Astrocyte of the hippocampus (primary cell): ENCODE results near the gene MMS19.
A peak's percentile ranks its signal among the peaks of the same experiment; 100 is the strongest.
"Not testable (repeated sequence)": the region's sequence is repeated elsewhere in the genome, so short reads cannot be mapped to it uniquely, and the experiment has no call there.

ENCODE experiments used
- DNase-seq: peaks from one replicate; pipeline ENCODE4 v3.0.0; 2011; ENCODE audit warnings: low read depth, low spot score

Gene MMS19

DNA sequence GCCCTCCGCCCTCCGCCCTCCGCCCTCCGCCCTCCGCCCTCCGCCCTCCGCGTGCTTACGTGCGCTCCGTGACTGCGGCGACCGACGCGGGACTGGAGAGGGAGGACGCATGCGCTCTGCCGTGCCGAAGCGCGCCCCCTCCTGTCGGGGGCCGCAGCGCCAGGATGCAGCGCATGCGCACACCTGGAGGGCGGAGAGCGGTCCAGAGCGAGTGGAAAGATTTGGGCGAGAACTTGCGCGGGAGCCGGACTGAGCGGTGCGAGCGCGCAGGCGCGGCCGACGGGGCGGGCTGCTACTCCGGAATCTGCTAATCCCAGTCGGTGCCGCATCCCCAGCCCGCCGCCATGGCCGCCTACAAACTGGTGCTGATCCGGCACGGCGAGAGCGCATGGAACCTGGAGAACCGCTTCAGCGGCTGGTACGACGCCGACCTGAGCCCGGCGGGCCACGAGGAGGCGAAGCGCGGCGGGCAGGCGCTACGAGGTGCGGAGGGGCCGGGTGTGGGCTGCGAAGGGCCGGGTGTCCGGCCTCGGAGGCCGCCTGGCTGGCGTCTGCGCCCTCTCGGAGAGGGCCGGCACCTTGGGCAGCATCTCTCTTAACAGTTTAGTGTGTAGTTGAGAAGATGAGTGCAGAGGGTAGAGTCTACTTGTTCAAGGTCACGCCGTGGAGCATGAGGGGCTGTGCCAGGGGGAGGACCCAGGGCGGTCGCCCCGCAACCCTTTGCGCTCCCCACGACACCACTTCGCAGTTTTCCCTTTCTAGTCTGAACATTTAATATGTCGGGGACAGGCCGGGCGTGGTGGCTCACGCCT lies 72.1 kb downstream of the MMS19 start, which contains the start of gene PGAM1:
Gene PGAM1, plus strand, starts transcription at position 228 of the 812 bp plus-strand sequence. Its CDS starts 117 bp downstream, at position 345.
- peak; percentile 99 for DNase-seq

DNA sequence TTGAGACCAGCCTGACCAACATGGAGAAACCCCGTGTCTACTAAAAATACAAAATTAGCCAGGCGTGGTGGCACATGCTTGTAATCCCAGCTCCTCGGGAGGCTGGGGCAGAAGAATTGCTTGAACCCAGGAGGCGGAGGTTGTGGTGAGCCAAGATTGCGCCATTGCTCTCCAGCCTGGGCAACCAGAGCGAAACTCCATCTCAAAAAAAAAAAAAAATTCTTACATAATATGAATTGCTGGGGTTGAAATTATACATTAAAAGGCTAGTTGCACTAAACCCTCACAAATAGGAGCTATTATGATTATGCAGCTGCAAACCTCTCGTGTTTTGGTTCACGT lies 74.5 kb downstream of the MMS19 start:
- DNase-seq: not testable (repeated sequence)

DNA sequence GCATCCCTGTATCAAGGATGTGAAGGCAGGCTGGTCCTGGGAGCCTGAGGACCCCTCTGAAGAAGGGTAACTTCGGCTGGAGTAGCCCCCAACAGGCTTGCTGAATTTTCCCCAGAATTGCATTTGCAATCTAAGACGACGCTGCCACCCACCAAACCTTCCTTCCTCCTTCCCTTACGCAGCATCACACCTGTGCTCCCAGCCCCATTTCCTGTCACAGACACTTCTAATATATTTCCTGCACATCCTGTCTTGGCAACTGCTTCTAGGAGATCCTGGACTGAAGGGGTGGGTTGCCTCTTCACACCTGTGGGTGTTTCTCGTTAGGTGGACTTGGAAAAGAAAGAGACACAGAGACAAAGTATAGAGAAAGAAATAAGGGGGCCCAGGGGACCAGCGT lies 81.7 kb downstream of the MMS19 start:
- no peak for DNase-seq

DNA sequence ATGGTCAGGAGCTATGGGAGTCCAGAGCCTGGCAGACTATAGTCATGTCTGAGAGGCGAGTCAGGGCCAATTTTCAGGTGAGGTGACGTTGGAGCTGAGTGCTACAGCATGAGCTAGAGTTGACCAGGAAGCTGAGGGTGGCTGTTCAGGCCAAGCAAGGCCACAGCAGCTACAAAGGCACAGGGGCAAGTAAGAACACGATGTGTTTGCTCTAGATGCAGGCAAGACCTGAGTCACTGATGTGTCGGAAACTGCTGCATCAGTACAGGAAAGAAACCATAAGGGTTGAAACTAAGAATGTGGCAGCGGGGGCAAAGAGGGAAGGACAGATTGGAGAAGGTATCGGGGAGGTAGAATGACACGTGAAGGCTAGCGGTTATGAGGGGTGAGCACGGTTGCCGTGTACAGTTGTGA lies 85.3 kb downstream of the MMS19 start:
- DNase-seq: no peak

DNA sequence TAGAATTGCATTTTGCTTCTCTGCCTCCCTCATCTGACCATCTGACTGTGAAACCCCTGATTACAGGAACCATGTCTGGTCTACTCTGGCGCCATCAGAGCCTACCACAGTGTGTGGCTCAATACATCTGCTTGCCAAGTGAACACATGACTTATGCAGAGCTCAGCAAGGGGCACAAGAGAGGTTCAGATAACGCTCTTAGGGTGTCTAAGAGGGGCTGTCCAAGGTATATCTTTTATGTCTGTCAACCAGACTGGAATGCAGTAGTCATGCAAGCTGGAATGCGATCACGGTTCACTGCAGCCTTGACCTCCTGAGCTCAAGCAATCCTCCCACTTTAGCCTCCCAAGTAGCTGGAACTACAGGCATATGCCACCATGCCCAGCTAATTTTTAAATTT lies 86.8 kb downstream of the MMS19 start:
- peak; percentile 28 for DNase-seq

DNA sequence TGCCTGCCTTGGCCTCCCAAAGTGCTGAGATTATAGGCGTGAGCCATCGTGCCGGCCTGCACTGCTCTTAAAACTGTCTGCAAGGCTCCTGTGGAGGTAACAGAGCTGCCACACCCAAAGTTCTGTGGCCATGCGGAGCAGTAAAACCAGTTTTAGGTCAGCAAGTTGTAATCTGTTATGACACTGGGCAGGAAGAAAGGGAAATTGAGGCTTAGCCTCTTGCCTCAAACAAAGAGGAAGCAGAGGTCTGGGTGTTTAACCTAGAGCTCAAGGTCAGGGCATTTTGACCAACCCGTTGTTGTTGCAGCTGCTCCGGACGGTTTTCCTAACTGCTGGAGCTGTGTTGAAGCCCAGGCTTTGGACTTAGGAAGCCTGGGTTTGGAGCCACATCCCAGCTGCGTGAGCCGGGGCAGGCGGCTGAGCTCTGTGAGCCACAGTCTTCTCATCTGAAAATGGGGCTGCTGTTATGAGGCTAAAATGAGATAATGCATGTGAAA lies 89.7 kb downstream of the MMS19 start:
- no peak for DNase-seq
